ENCODE data around the gene SLC44A2. TPM values are rescaled to one million over a fixed set of nuclear protein-coding genes. Genes with fewer than 3 reads are reported as not detected.

Gene SLC44A2
- total and polyA plus RNA-seq, 10 of the 15 experiments (the other 5 are each of a cell fraction or from before 2014, with no cell fraction given) = 3.0 to 51.3 (median 26.8) TPM

DNA sequence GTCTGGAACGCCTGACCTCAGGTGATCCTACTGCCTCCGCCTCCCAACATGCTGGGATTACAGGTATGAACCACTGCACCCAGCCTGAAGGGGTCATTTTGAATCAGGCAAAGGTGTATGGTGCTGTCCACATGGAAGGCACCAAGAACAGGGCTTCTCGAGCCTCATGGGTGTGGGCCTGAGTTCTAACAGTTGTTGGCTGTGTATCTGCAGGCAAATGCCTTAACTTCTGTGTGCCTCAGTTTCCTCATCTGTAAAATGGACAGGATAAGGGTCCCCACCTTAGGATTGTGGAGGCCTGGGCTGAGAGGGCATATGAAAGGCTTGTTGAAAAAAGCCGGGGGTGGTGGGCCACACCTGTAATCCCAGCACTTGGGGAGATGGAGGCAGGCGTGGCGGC lies 47.4 kb upstream of the SLC44A2 start (continued):
- TF ChIP-seq, protein P1, sequence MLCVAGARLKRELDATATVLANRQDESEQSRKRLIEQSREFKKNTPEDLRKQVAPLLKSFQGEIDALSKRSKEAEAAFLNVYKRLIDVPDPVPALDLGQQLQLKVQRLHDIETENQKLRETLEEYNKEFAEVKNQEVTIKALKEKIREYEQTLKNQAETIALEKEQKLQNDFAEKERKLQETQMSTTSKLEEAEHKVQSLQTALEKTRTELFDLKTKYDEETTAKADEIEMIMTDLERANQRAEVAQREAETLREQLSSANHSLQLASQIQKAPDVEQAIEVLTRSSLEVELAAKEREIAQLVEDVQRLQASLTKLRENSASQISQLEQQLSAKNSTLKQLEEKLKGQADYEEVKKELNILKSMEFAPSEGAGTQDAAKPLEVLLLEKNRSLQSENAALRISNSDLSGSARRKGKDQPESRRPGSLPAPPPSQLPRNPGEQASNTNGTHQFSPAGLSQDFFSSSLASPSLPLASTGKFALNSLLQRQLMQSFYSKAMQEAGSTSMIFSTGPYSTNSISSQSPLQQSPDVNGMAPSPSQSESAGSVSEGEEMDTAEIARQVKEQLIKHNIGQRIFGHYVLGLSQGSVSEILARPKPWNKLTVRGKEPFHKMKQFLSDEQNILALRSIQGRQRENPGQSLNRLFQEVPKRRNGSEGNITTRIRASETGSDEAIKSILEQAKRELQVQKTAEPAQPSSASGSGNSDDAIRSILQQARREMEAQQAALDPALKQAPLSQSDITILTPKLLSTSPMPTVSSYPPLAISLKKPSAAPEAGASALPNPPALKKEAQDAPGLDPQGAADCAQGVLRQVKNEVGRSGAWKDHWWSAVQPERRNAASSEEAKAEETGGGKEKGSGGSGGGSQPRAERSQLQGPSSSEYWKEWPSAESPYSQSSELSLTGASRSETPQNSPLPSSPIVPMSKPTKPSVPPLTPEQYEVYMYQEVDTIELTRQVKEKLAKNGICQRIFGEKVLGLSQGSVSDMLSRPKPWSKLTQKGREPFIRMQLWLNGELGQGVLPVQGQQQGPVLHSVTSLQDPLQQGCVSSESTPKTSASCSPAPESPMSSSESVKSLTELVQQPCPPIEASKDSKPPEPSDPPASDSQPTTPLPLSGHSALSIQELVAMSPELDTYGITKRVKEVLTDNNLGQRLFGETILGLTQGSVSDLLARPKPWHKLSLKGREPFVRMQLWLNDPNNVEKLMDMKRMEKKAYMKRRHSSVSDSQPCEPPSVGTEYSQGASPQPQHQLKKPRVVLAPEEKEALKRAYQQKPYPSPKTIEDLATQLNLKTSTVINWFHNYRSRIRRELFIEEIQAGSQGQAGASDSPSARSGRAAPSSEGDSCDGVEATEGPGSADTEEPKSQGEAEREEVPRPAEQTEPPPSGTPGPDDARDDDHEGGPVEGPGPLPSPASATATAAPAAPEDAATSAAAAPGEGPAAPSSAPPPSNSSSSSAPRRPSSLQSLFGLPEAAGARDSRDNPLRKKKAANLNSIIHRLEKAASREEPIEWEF (IDR thresholded peaks at IDR 0.05; ENCODE audit: insufficient replicate concordance, low read depth, low read length) = no peak
- TF ChIP-seq POU2F2 (IDR thresholded peaks at IDR 0.05; ENCODE audit: borderline replicate concordance, low read depth, low read length) (no peak), MYB (IDR thresholded peaks at IDR 0.05; ENCODE audit: borderline replicate concordance, low read depth, low read length) (no peak), NFXL1 (IDR thresholded peaks at IDR 0.05; ENCODE audit: borderline replicate concordance) (no peak), BMI1 (IDR thresholded peaks at IDR 0.05; ENCODE audit: borderline replicate concordance) (no peak), CBX3 (IDR thresholded peaks at IDR 0.05; ENCODE audit: borderline replicate concordance, low read depth) (no peak), KAT2A (conservative IDR thresholded peaks at IDR 0.05; ENCODE audit: control insufficient read depth, low read depth, low read length) (no peak), RFX5 (IDR thresholded peaks at IDR 0.05; ENCODE audit: low read depth, low read length) (no peak), PAX8 (IDR thresholded peaks at IDR 0.05) (no peak)
- TF ChIP-seq, protein P2, sequence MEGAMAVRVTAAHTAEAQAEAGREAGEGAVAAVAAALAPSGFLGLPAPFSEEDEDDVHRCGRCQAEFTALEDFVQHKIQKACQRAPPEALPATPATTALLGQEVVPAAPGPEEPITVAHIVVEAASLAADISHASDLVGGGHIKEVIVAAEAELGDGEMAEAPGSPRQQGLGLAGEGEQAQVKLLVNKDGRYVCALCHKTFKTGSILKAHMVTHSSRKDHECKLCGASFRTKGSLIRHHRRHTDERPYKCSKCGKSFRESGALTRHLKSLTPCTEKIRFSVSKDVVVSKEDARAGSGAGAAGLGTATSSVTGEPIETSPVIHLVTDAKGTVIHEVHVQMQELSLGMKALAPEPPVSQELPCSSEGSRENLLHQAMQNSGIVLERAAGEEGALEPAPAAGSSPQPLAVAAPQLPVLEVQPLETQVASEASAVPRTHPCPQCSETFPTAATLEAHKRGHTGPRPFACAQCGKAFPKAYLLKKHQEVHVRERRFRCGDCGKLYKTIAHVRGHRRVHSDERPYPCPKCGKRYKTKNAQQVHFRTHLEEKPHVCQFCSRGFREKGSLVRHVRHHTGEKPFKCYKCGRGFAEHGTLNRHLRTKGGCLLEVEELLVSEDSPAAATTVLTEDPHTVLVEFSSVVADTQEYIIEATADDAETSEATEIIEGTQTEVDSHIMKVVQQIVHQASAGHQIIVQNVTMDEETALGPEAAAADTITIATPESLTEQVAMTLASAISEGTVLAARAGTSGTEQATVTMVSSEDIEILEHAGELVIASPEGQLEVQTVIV (IDR thresholded peaks at IDR 0.05; ENCODE audit: borderline replicate concordance, partially characterized antibody) = no peak
- TF ChIP-seq, protein P3, sequence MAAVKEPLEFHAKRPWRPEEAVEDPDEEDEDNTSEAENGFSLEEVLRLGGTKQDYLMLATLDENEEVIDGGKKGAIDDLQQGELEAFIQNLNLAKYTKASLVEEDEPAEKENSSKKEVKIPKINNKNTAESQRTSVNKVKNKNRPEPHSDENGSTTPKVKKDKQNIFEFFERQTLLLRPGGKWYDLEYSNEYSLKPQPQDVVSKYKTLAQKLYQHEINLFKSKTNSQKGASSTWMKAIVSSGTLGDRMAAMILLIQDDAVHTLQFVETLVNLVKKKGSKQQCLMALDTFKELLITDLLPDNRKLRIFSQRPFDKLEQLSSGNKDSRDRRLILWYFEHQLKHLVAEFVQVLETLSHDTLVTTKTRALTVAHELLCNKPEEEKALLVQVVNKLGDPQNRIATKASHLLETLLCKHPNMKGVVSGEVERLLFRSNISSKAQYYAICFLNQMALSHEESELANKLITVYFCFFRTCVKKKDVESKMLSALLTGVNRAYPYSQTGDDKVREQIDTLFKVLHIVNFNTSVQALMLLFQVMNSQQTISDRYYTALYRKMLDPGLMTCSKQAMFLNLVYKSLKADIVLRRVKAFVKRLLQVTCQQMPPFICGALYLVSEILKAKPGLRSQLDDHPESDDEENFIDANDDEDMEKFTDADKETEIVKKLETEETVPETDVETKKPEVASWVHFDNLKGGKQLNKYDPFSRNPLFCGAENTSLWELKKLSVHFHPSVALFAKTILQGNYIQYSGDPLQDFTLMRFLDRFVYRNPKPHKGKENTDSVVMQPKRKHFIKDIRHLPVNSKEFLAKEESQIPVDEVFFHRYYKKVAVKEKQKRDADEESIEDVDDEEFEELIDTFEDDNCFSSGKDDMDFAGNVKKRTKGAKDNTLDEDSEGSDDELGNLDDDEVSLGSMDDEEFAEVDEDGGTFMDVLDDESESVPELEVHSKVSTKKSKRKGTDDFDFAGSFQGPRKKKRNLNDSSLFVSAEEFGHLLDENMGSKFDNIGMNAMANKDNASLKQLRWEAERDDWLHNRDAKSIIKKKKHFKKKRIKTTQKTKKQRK (IDR thresholded peaks at IDR 0.05; ENCODE audit: low read depth, low read length) = no peak
- TF ChIP-seq, protein P4, sequence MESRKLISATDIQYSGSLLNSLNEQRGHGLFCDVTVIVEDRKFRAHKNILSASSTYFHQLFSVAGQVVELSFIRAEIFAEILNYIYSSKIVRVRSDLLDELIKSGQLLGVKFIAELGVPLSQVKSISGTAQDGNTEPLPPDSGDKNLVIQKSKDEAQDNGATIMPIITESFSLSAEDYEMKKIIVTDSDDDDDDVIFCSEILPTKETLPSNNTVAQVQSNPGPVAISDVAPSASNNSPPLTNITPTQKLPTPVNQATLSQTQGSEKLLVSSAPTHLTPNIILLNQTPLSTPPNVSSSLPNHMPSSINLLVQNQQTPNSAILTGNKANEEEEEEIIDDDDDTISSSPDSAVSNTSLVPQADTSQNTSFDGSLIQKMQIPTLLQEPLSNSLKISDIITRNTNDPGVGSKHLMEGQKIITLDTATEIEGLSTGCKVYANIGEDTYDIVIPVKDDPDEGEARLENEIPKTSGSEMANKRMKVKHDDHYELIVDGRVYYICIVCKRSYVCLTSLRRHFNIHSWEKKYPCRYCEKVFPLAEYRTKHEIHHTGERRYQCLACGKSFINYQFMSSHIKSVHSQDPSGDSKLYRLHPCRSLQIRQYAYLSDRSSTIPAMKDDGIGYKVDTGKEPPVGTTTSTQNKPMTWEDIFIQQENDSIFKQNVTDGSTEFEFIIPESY (IDR thresholded peaks at IDR 0.05) = no peak
